ENCODE results near the gene THOC1.

Gene THOC1

GRCh38 chr18:261398-262073 lies 6.3 kb downstream of the THOC1 start:
- Mint-ChIP-seq H3K4me1 (ENCODE audit: low read depth) (peaks cover 15% of the 10 kb centered on the region), H3K27ac (no peak overlapping the region), H3K27me3 (ENCODE audit: low read depth) (no peaks in the 10 kb centered on the region), H3K9me3 (no peaks in the 10 kb centered on the region), H3K4me3 (no peak overlapping the region), H3K36me3 (ENCODE audit: low read depth) (peaks cover 36% of the 10 kb centered on the region)

GRCh38 chr18:260547-260946 lies 7.3 kb downstream of the THOC1 start:
- no peaks in the 10 kb centered on the region for H3K27me3 Mint-ChIP-seq (ENCODE audit: low read depth)
- no peak overlapping the region for H3K27ac Mint-ChIP-seq
- peaks cover 41% of the 10 kb centered on the region for H3K36me3 Mint-ChIP-seq (ENCODE audit: low read depth)
- H3K4me1 Mint-ChIP-seq (ENCODE audit: low read depth) = peaks cover 10% of the 10 kb centered on the region
- no peak overlapping the region for H3K4me3 Mint-ChIP-seq
- H3K9me3 Mint-ChIP-seq = no peaks in the 10 kb centered on the region

- peaks cover 55% of the 10 kb centered on the region for H3K36me3 Mint-ChIP-seq (ENCODE audit: low read depth)
- no peaks in the 10 kb centered on the region for H3K9me3 Mint-ChIP-seq
- no peak overlapping the region for H3K4me3 Mint-ChIP-seq
- no peak overlapping the region for H3K27ac Mint-ChIP-seq
- no peaks in the 10 kb centered on the region for H3K4me1 Mint-ChIP-seq (ENCODE audit: low read depth)
- H3K27me3 Mint-ChIP-seq (ENCODE audit: low read depth) = no peaks in the 10 kb centered on the region
These were observed 12.7 kb downstream of the THOC1 start for GRCh38 chr18:255171-255570.

- no peak overlapping the region for H3K27ac Mint-ChIP-seq
- H3K36me3 Mint-ChIP-seq (ENCODE audit: low read depth) = peaks cover 57% of the 10 kb centered on the region
- H3K27me3 Mint-ChIP-seq (ENCODE audit: low read depth) = no peaks in the 10 kb centered on the region
- no peak overlapping the region for H3K4me3 Mint-ChIP-seq
- H3K4me1 Mint-ChIP-seq (ENCODE audit: low read depth) = no peaks in the 10 kb centered on the region
- no peaks in the 10 kb centered on the region for H3K9me3 Mint-ChIP-seq
These were observed 14.7 kb downstream of the THOC1 start for GRCh38 chr18:253121-253520.

GRCh38 chr18:251572-251971 lies 16.3 kb downstream of the THOC1 start:
- Mint-ChIP-seq H3K27me3 (ENCODE audit: low read depth) (no peaks in the 10 kb centered on the region), H3K36me3 (ENCODE audit: low read depth) (peaks cover 48% of the 10 kb centered on the region), H3K9me3 (no peaks in the 10 kb centered on the region), H3K27ac (no peak overlapping the region), H3K4me1 (ENCODE audit: low read depth) (no peaks in the 10 kb centered on the region), H3K4me3 (no peak overlapping the region)

GRCh38 chr18:250685-251084 lies 17.2 kb downstream of the THOC1 start:
- no peaks in the 10 kb centered on the region for H3K27me3 Mint-ChIP-seq (ENCODE audit: low read depth)
- H3K4me3 Mint-ChIP-seq = no peak overlapping the region
- no peaks in the 10 kb centered on the region for H3K9me3 Mint-ChIP-seq
- H3K27ac Mint-ChIP-seq = no peak overlapping the region
- no peaks in the 10 kb centered on the region for H3K4me1 Mint-ChIP-seq (ENCODE audit: low read depth)
- peaks cover 46% of the 10 kb centered on the region for H3K36me3 Mint-ChIP-seq (ENCODE audit: low read depth)

- H3K4me1 Mint-ChIP-seq (ENCODE audit: low read depth) = no peaks in the 10 kb centered on the region
- H3K27me3 Mint-ChIP-seq (ENCODE audit: low read depth) = no peaks in the 10 kb centered on the region
- no peak overlapping the region for H3K27ac Mint-ChIP-seq
- H3K4me3 Mint-ChIP-seq = no peak overlapping the region
- no peaks in the 10 kb centered on the region for H3K9me3 Mint-ChIP-seq
- H3K36me3 Mint-ChIP-seq (ENCODE audit: low read depth) = peaks cover 50% of the 10 kb centered on the region
These were observed 19.8 kb downstream of the THOC1 start for GRCh38 chr18:248053-248452.

GRCh38 chr18:245282-245847 lies 22.5 kb downstream of the THOC1 start:
- Mint-ChIP-seq H3K27me3 (ENCODE audit: low read depth) (no peaks in the 10 kb centered on the region), H3K27ac (no peak overlapping the region), H3K4me1 (ENCODE audit: low read depth) (no peaks in the 10 kb centered on the region), H3K36me3 (ENCODE audit: low read depth) (peaks cover 37% of the 10 kb centered on the region), H3K4me3 (no peak overlapping the region), H3K9me3 (no peaks in the 10 kb centered on the region)

GRCh38 chr18:240175-240574 lies 27.7 kb downstream of the THOC1 start:
- Mint-ChIP-seq H3K9me3 (no peaks in the 10 kb centered on the region), H3K27ac (no peak overlapping the region), H3K4me3 (no peak overlapping the region), H3K4me1 (ENCODE audit: low read depth) (no peaks in the 10 kb centered on the region), H3K36me3 (ENCODE audit: low read depth) (peaks cover 17% of the 10 kb centered on the region), H3K27me3 (ENCODE audit: low read depth) (no peaks in the 10 kb centered on the region)

GRCh38 chr18:231563-231962 lies 36.3 kb downstream of the THOC1 start:
- Mint-ChIP-seq H3K9me3 (no peaks in the 10 kb centered on the region), H3K4me3 (no peak overlapping the region), H3K4me1 (ENCODE audit: low read depth) (no peaks in the 10 kb centered on the region), H3K27ac (no peak overlapping the region), H3K27me3 (ENCODE audit: low read depth) (no peaks in the 10 kb centered on the region), H3K36me3 (ENCODE audit: low read depth) (peaks cover 13% of the 10 kb centered on the region)

- Mint-ChIP-seq H3K4me3 (no peak overlapping the region), H3K27ac (no peak overlapping the region), H3K9me3 (no peaks in the 10 kb centered on the region), H3K27me3 (ENCODE audit: low read depth) (no peaks in the 10 kb centered on the region), H3K36me3 (ENCODE audit: low read depth) (peaks cover 18% of the 10 kb centered on the region), H3K4me1 (ENCODE audit: low read depth) (no peaks in the 10 kb centered on the region)
These were observed 39.3 kb downstream of the THOC1 start for GRCh38 chr18:228586-228985.

GRCh38 chr18:227902-228301 lies 39.9 kb downstream of the THOC1 start:
- Mint-ChIP-seq H3K4me1 (ENCODE audit: low read depth) (no peaks in the 10 kb centered on the region), H3K36me3 (ENCODE audit: low read depth) (peaks cover 18% of the 10 kb centered on the region), H3K27ac (no peak overlapping the region), H3K4me3 (no peak overlapping the region), H3K27me3 (ENCODE audit: low read depth) (no peaks in the 10 kb centered on the region), H3K9me3 (no peaks in the 10 kb centered on the region)

- Mint-ChIP-seq H3K4me3 (no peak overlapping the region), H3K36me3 (ENCODE audit: low read depth) (peaks cover 18% of the 10 kb centered on the region), H3K27ac (no peak overlapping the region), H3K9me3 (no peaks in the 10 kb centered on the region), H3K4me1 (ENCODE audit: low read depth) (no peaks in the 10 kb centered on the region), H3K27me3 (ENCODE audit: low read depth) (no peaks in the 10 kb centered on the region)
These were observed 40.5 kb downstream of the THOC1 start for GRCh38 chr18:227374-227773.

- H3K27ac Mint-ChIP-seq = no peak overlapping the region
- H3K4me3 Mint-ChIP-seq = no peak overlapping the region
- no peaks in the 10 kb centered on the region for H3K27me3 Mint-ChIP-seq (ENCODE audit: low read depth)
- no peaks in the 10 kb centered on the region for H3K9me3 Mint-ChIP-seq
- H3K36me3 Mint-ChIP-seq (ENCODE audit: low read depth) = peaks cover 23% of the 10 kb centered on the region
- H3K4me1 Mint-ChIP-seq (ENCODE audit: low read depth) = no peaks in the 10 kb centered on the region
These were observed 42.1 kb downstream of the THOC1 start for GRCh38 chr18:225745-226144.

- H3K27me3 Mint-ChIP-seq (ENCODE audit: low read depth) = no peaks in the 10 kb centered on the region
- peaks cover 33% of the 10 kb centered on the region for H3K36me3 Mint-ChIP-seq (ENCODE audit: low read depth)
- peak overlapping the region; percentile 1 for H3K27ac Mint-ChIP-seq
- H3K4me1 Mint-ChIP-seq (ENCODE audit: low read depth) = no peaks in the 10 kb centered on the region
- no peaks in the 10 kb centered on the region for H3K9me3 Mint-ChIP-seq
- H3K4me3 Mint-ChIP-seq = no peak overlapping the region
These were observed 47.1 kb downstream of the THOC1 start for GRCh38 chr18:220708-221107.
